ENCODE results near the gene TMUB1. TPM values are rescaled to one million over a fixed set of nuclear protein-coding genes. Genes with fewer than 3 reads are reported as not detected.
A peak's percentile ranks its signal among the peaks of the same experiment; 100 is the strongest.

TMUB1 gene
- total and polyA plus RNA-seq, 9 of the 15 experiments (the other 6 are each of a cell fraction or from before 2014, with no cell fraction given): 0.14 to 241 (median 74.1) TPM

DNA sequence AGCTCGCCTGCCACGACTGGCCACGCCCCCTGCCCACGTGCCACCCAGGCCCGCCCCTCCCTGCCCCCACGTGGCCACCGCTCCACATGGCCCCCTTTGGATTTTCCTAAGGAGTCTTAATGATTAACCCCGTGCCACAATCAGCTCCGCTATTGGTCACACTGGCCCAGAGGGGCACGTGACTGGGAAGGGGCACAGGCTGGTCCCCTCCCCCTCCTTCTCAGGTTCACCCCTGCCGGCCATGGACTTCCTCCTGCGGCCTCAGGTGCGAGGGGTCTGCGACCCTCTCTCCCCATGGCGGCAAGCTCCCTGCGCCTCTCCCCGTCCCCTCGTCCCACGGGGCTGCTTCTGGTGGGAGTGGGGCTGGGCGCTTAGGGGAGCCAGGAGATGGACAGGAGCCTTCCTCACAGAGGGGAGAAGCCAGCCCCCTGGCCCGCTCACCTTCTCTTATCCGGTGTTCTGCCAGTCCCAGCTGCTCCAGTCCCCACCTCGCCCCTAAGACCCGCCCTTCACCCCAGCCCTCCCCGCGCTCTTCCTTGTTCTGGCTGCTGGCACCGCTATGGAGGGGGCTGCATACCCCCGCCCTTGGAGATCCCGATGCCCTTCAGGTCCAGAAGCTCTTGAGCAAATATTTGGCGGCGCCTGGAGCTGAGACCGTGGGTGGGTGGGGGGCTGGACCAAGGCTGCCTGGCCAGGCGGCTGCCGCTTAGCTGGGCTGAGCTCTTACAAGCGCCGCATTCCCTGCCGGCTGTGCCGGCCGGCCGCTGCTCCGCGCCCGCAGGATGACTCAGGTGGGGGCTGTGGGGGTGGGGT is 20.7 kb downstream of the TMUB1 start (continued):
- TF ChIP-seq MAZ (CRISPR knock-in tag; conservative IDR thresholded peaks at IDR 0.05 in 1 of 2, IDR thresholded peaks at IDR 0.05 in 1 of 2) (peak in 1 of 2 experiments; percentile 49; a peak in 2 of 4 replicates), NCOA2 (IDR thresholded peaks at IDR 0.05; ENCODE audit: partially characterized antibody in 2 of 2) (no peak), KLF10 (CRISPR knock-in tag; IDR thresholded peaks at IDR 0.05) (no peak), ELF4 (CRISPR knock-in tag; IDR thresholded peaks at IDR 0.05) (no peak), CBX3 (IDR thresholded peaks at IDR 0.05; ENCODE audit: borderline replicate concordance in 1 of 2, low read length in 2 of 2) (0 out of 3 replicates have a peak, but pooled peaks of 1 of the 2 experiments have one; percentile 6), SNRNP70 (optimal IDR thresholded peaks at IDR 0.05; ENCODE audit: low read depth, low read length) (no peak), FOSL1 (tag; conservative IDR thresholded peaks at IDR 0.05) (peak; percentile 91), PCBP1 (IDR thresholded peaks at IDR 0.05; ENCODE audit: low read depth, low read length, poor library complexity, severe bottlenecking) (no peak), EP400 (IDR thresholded peaks at IDR 0.05) (no peak), ILK (tag; IDR thresholded peaks at IDR 0.05; ENCODE audit: borderline replicate concordance, low read depth) (no peak), ZBTB8A (IDR thresholded peaks at IDR 0.05; ENCODE audit: partially characterized antibody) (no peak), PHF8 (IDR thresholded peaks at IDR 0.05; ENCODE audit: borderline replicate concordance, low read length) (peak; percentile 14; the same call in 1 of the 2 replicates), HDAC8 (tag; IDR thresholded peaks at IDR 0.05) (peak; percentile 21; the same call in 1 of the 2 replicates), SRF (CRISPR knock-in tag; IDR thresholded peaks at IDR 0.05) (no peak)
- TF ChIP-seq, protein P1, sequence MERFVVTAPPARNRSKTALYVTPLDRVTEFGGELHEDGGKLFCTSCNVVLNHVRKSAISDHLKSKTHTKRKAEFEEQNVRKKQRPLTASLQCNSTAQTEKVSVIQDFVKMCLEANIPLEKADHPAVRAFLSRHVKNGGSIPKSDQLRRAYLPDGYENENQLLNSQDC (CRISPR knock-in tag; IDR thresholded peaks at IDR 0.05): 0 out of 2 replicates have a peak, but pooled peaks have one; percentile 49

Measured in K562 (cell line).